Liver (tissue), 3 donors: ENCODE data around the gene CEPT1.
A peak's percentile ranks its signal among the peaks of the same experiment; 100 is the strongest.

Experiments
- CTCF ChIP-seq: fragments of 150-350 bp; IDR thresholded peaks from 2 replicates; pipeline ENCODE4 v1.5.1; 2017; ENCODE audit warnings: improper control_type of control experiment, low read depth, low read length; ENCODE audit not compliant: missing input control
- FOXA1 ChIP-seq: IDR thresholded peaks from 2 replicates; pipeline ENCODE4 v1.6.1; 2016; ENCODE audit warnings: antibody characterized with exemption
- GABPA ChIP-seq, 2 donors: IDR thresholded peaks in 1 of 2; conservative IDR thresholded peaks in 1 of 2; 2 replicates each; pipeline ENCODE4 v1.6.1; 2016; ENCODE audit warnings: antibody characterized with exemption in 2 of 2, mild to moderate bottlenecking in 1 of 2, moderate library complexity in 1 of 2
- NR2F2 ChIP-seq: IDR thresholded peaks from 2 replicates; pipeline ENCODE4 v1.6.1; 2016; ENCODE audit warnings: antibody characterized with exemption
- RAD21 ChIP-seq, 2 donors: IDR thresholded peaks; 2 replicates each; pipeline ENCODE4 v1.6.1; 2016; ENCODE audit warnings: antibody characterized with exemption in 2 of 2, mild to moderate bottlenecking in 2 of 2
- RXRA ChIP-seq, 2 donors: IDR thresholded peaks; 2 replicates each; pipeline ENCODE4 v1.6.1; 2017 to 2018; ENCODE audit warnings: antibody characterized with exemption in 2 of 2, mild to moderate bottlenecking in 1 of 2
- ZBTB33 ChIP-seq: IDR thresholded peaks from 2 replicates; pipeline ENCODE4 v1.6.1; 2016; ENCODE audit warnings: antibody characterized with exemption
- donor health status: healthy.
- donor health status: healthy.

- TF ChIP-seq CTCF (no peak), ZBTB33 (no peak), RAD21 (IDR thresholded peaks at IDR 0.05) (peak in 1 of 2 donors; percentile 22), NR2F2 (no peak), FOXA1 (no peak), GABPA (IDR thresholded peaks at IDR 0.05 in 1 of 2, conservative IDR thresholded peaks at IDR 0.05 in 1 of 2) (no peak), RXRA (IDR thresholded peaks at IDR 0.05) (no peak)
Measured at GRCh38 chr1:111204201-111204982, 64.4 kb downstream of the CEPT1 start.
